Urinary bladder (tissue), 4 donors: ENCODE results near the gene HIBADH. TPM values are rescaled to one million over a fixed set of nuclear protein-coding genes. Genes with fewer than 3 reads are reported as not detected.

ENCODE experiments used
- DNase-seq: peaks from one replicate; pipeline ENCODE4 v3.0.0-alpha.2; 2015; ENCODE audit errors: extremely low spot score
- H3K27ac ChIP-seq: one replicate; pipeline ENCODE4 v1.5.1; 2013; ENCODE audit warnings: low read depth, mild to moderate bottlenecking, moderate library complexity
- H3K36me3 ChIP-seq: one replicate; pipeline ENCODE4 v1.6.1; 2013; ENCODE audit warnings: mild to moderate bottlenecking, moderate library complexity; ENCODE audit not compliant: insufficient read depth
- H3K4me1 ChIP-seq: one replicate; pipeline ENCODE4 v1.6.1; 2013; ENCODE audit warnings: mild to moderate bottlenecking, moderate library complexity; ENCODE audit not compliant: insufficient read depth
- H3K4me3 ChIP-seq: one replicate; pipeline ENCODE4 v1.5.1; 2013; ENCODE audit warnings: low read depth, low read length
- WGBS: extraction: QIAGEN DNeasy Blood & Tissue Kit; methylation state at CpG from one replicate; pipeline ENCODE4 v1.1.7; 2013; 5-methylcytosine and 5-hydroxymethylcytosine counted together
- polyA plus RNA-seq: library from polyadenylated mRNA; stranded (reverse); fragments of 200-250 nt; gene quantifications from one replicate; pipeline ENCODE4 v1.2.3, GENCODE V29; 2013
- total RNA-seq: library from RNA; depleted of rRNA; stranded (reverse); fragments of >200 nt; gene quantifications from one replicate; pipeline ENCODE4 v1.2.3, GENCODE V29; 2014
- donor health status: healthy with polysubstance abuse.
- donor health status: healthy.

The HIBADH gene
- total and polyA plus RNA-seq, 2 donors = 47.0 to 52.4 TPM

- WGBS = 98% methylated on average over 21 of the region's 21 CpGs
- Histone ChIP-seq H3K4me3 (no peak overlapping the region), H3K36me3 (no peaks in the 10 kb centered on the region), H3K27ac (no peak overlapping the region), H3K4me1 (no peaks in the 10 kb centered on the region)
- DNase-seq = no peak
Measured at GRCh38 chr7:27491534-27491933, 171.1 kb downstream of the HIBADH start.

GRCh38 chr7:27487509-27487908 is 175.2 kb downstream of the HIBADH start:
- Histone ChIP-seq H3K4me1 (no peaks in the 10 kb centered on the region), H3K27ac (no peak overlapping the region), H3K36me3 (no peaks in the 10 kb centered on the region), H3K4me3 (no peak overlapping the region)
- no peak for DNase-seq
- 75% methylated on average over 8 of the region's 8 CpGs for whole genome bisulfite sequencing

GRCh38 chr7:27484451-27484850 is 178.2 kb downstream of the HIBADH start:
- Histone ChIP-seq H3K27ac (no peak overlapping the region), H3K4me3 (no peak overlapping the region), H3K36me3 (no peaks in the 10 kb centered on the region), H3K4me1 (no peaks in the 10 kb centered on the region)
- WGBS = 92% methylated on average over 2 of the region's 2 CpGs
- DNase-seq = no peak

- Histone ChIP-seq H3K27ac (no peak overlapping the region), H3K4me3 (no peak overlapping the region), H3K4me1 (no peaks in the 10 kb centered on the region), H3K36me3 (no peaks in the 10 kb centered on the region)
- 84% methylated on average over 1 of the region's 1 CpG for WGBS
- DNase-seq = no peak
Measured at GRCh38 chr7:27482219-27482618, 180.5 kb downstream of the HIBADH start.

- no peaks in the 10 kb centered on the region for H3K4me1 ChIP-seq
- H3K36me3 ChIP-seq = no peaks in the 10 kb centered on the region
- DNase-seq = no peak
- no peak overlapping the region for H3K27ac ChIP-seq
- no peak overlapping the region for H3K4me3 ChIP-seq
Measured at GRCh38 chr7:27478556-27478955, 184.1 kb downstream of the HIBADH start.

- 39% methylated on average over 1 of the region's 1 CpG for WGBS
- Histone ChIP-seq H3K4me3 (no peak overlapping the region), H3K36me3 (no peaks in the 10 kb centered on the region), H3K27ac (no peak overlapping the region), H3K4me1 (no peaks in the 10 kb centered on the region)
- no peak for DNase-seq
Measured at GRCh38 chr7:27478084-27478483, 184.6 kb downstream of the HIBADH start.

- no peak overlapping the region for H3K4me3 ChIP-seq
- no peak for DNase-seq
- 54% methylated on average over 2 of the region's 2 CpGs for WGBS
- H3K36me3 ChIP-seq = no peaks in the 10 kb centered on the region
- no peaks in the 10 kb centered on the region for H3K4me1 ChIP-seq
- H3K27ac ChIP-seq = no peak overlapping the region
Measured at GRCh38 chr7:27476493-27476892, 186.2 kb downstream of the HIBADH start.

Other genes starting within 250 kb of the HIBADH start
- 115 TPM for gene TAX1BP1, start 77.3 kb upstream of the HIBADH start, total RNA-seq
- 99.7 TPM for gene TAX1BP1, start 77.3 kb upstream of the HIBADH start, polyA plus RNA-seq